ENCODE measurements around the gene KRT4. TPM values are rescaled to one million over a fixed set of nuclear protein-coding genes. Genes with fewer than 3 reads are reported as not detected.

The KRT4 gene
- total and polyA plus RNA-seq, 5 donors from 2014 or later: not detected

DNA sequence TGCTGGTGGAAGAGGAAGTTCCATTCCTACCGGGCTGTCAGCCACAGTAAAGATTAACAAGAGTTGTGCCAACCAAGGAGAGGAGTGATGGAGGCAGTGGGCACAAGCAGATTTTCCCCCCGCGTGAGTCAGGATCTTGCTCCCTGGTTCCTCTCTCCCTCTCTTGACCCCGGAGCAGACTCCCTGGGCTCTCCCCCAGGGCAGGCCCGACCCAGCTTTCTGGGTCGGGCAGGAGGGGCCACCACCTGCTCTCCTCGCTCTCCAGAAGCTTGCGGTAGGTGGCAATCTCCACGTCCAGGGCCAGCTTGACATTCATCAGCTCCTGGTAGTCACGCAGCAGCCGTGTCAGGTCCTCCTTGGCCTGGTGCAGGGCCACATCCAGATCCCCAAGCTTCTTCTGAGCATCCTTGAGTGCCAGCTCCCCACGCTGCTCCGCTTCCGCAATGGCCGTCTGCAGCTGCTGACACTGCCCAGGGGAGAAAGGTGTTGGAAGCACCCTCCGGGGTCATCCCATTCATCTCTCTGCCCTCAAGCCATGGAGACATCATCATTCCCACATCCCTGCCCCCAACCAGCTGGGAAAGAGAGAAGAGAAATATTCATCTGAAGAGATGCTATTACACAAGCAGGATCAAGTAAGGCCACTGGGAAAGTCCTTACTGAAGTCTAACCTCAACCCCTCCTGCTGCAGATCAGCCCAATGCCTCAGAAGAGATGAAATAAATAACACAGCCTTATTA is 9.0 kb upstream of the KRT4 start:
- no peaks in the 10 kb centered on the region for H3K36me3 Mint-ChIP-seq
- peaks cover 0 to 2% (median 1%) of the 10 kb centered on the region in 4 donors for H3K4me1 Mint-ChIP-seq
- no peaks in the 10 kb centered on the region for H3K4me1 ChIP-seq (ENCODE audit: control insufficient read depth, insufficient read depth, low read length, poor library complexity, severe bottlenecking)

DNA sequence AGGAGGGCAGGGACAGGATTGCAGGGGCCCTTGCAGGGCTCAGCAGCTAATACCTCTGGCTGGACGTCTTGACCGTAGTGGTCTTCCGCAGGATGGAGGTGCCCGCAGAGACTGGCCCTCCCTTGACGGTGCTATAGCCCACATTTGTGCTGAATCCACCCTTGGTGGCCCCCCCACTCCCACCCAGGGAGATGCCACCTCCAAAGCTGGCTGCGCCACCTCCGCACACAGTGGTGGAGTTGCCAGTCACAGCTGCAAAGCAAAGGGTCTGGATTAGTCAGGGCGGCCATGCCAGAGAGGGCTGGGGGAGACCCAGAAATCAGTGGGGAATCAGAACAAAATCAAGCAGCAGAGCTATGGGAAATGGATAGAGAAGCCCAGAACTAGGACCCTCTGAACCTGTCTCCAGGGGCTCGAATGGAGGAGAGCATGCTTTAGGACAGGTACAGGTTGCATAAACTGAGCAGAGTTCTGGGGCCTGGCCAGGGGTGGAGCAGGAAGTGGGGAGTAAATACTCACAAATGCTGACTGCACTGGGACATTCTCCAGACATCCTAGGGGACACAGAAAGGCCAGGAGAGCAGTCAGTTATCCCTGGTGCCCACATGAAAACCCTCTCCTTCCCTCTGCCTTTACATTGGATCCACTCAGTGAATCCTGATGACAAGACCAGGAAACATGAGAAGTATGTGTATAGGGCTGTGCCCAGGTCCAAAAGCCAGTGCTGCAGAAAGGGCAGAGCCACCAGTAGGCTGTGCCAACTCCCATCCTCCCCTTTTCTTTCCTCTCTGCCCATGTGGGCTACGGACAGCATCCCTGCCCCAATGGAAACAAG is 8.1 kb upstream of the KRT4 start:
- no peaks in the 10 kb centered on the region for H3K36me3 ChIP-seq (ENCODE audit: control insufficient read depth, insufficient read depth, low read length)
- no peak overlapping the region for H3K4me3 ChIP-seq (ENCODE audit: low read depth, low read length)
- no peak overlapping the region for H3K27ac Mint-ChIP-seq
- H3K9me3 Mint-ChIP-seq: peaks cover 0 to 2% (median 0%) of the 10 kb centered on the region in 7 donors
- H3K4me1 ChIP-seq (ENCODE audit: control insufficient read depth, insufficient read depth, low read length, poor library complexity, severe bottlenecking): no peaks in the 10 kb centered on the region
- H3K36me3 Mint-ChIP-seq: no peaks in the 10 kb centered on the region
- no peaks in the 10 kb centered on the region for H3K9me3 ChIP-seq (ENCODE audit: control insufficient read depth in 2 of 2, low read length in 2 of 2)
- peaks cover 7% of the 10 kb centered on the region for H3K27me3 Mint-ChIP-seq
- no peak overlapping the region for H3K27ac ChIP-seq (ENCODE audit: insufficient read depth, low read length, poor library complexity, severe bottlenecking)
- no peaks in the 10 kb centered on the region for H3K27me3 ChIP-seq (ENCODE audit: control insufficient read depth, insufficient read depth, low read length)
- no peak overlapping the region for H3K4me3 Mint-ChIP-seq
- ATAC-seq (ENCODE audit: low read depth in 2 of 2) (no peak), DNase-seq (no peak)
- peaks cover 0 to 7% (median 1%) of the 10 kb centered on the region in 4 donors for H3K4me1 Mint-ChIP-seq

More for the DNA sequence above, 9.0 kb upstream of the KRT4 start:
- DNase-seq (no peak), ATAC-seq (ENCODE audit: low read depth in 2 of 2) (no peak)
- Histone ChIP-seq H3K4me3 (ENCODE audit: low read depth, low read length) (no peak overlapping the region), H3K36me3 (ENCODE audit: control insufficient read depth, insufficient read depth, low read length) (no peaks in the 10 kb centered on the region), H3K27me3 (ENCODE audit: control insufficient read depth, insufficient read depth, low read length) (no peaks in the 10 kb centered on the region), H3K27ac (ENCODE audit: insufficient read depth, low read length, poor library complexity, severe bottlenecking) (no peak overlapping the region), H3K9me3 (ENCODE audit: control insufficient read depth in 2 of 2, low read length in 2 of 2) (no peaks in the 10 kb centered on the region)
- H3K27ac Mint-ChIP-seq: no peak overlapping the region
- H3K9me3 Mint-ChIP-seq: peaks cover 0 to 2% (median 0%) of the 10 kb centered on the region in 7 donors
- H3K27me3 Mint-ChIP-seq: peaks cover 7% of the 10 kb centered on the region
- H3K4me3 Mint-ChIP-seq: no peak overlapping the region

- no peaks in the 10 kb centered on the region for H3K36me3 ChIP-seq (ENCODE audit: control insufficient read depth, insufficient read depth, low read length)
- H3K27ac Mint-ChIP-seq: peak overlapping the region in 1 of 3 donors; percentile 38
- no peak overlapping the region for H3K4me3 Mint-ChIP-seq
- H3K4me1 ChIP-seq (ENCODE audit: control insufficient read depth, insufficient read depth, low read length, poor library complexity, severe bottlenecking): no peaks in the 10 kb centered on the region
- peaks cover 0 to 7% (median 1%) of the 10 kb centered on the region in 4 donors for H3K4me1 Mint-ChIP-seq
- no peak overlapping the region for H3K27ac ChIP-seq (ENCODE audit: insufficient read depth, low read length, poor library complexity, severe bottlenecking)
- no peaks in the 10 kb centered on the region for H3K36me3 Mint-ChIP-seq
- peaks cover 7% of the 10 kb centered on the region for H3K27me3 Mint-ChIP-seq
- peaks cover 0 to 2% (median 0%) of the 10 kb centered on the region in 7 donors for H3K9me3 Mint-ChIP-seq
- no peaks in the 10 kb centered on the region for H3K27me3 ChIP-seq (ENCODE audit: control insufficient read depth, insufficient read depth, low read length)
- ATAC-seq (ENCODE audit: low read depth in 2 of 2): no peak
- H3K4me3 ChIP-seq (ENCODE audit: low read depth, low read length): no peak overlapping the region
- DNase-seq: no peak
- no peaks in the 10 kb centered on the region for H3K9me3 ChIP-seq (ENCODE audit: control insufficient read depth in 2 of 2, low read length in 2 of 2)
Observed at GRCh38 chr12:52821071-52821730, 7.3 kb upstream of the KRT4 start.

DNA sequence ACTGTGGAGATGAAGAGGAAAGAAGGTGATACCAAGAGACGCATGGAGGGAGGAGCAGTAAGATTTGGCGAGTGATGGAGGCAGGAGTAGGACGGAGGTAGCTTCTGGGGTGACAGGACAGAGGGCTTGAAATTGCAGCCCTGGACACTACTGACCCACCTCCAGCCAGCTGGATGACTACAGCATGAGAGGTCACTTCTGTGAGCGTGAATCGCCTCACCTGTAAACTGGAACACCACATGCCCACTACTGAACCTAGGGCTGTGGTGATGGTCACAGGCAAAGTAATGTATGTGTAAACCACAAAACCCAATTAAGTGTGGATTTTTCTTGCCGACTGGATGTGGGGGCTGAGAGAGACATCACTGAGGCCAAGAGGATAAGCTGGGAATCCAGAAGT is 6.6 kb upstream of the KRT4 start:
- Histone ChIP-seq H3K27ac (ENCODE audit: insufficient read depth, low read length, poor library complexity, severe bottlenecking) (no peak overlapping the region), H3K36me3 (ENCODE audit: control insufficient read depth, insufficient read depth, low read length) (no peaks in the 10 kb centered on the region), H3K4me3 (ENCODE audit: low read depth, low read length) (no peak overlapping the region), H3K9me3 (ENCODE audit: control insufficient read depth in 2 of 2, low read length in 2 of 2) (no peaks in the 10 kb centered on the region), H3K4me1 (ENCODE audit: control insufficient read depth, insufficient read depth, low read length, poor library complexity, severe bottlenecking) (no peaks in the 10 kb centered on the region), H3K27me3 (ENCODE audit: control insufficient read depth, insufficient read depth, low read length) (no peaks in the 10 kb centered on the region)
- Mint-ChIP-seq H3K36me3 (no peaks in the 10 kb centered on the region), H3K4me1 (peaks cover 0 to 7% (median 1%) of the 10 kb centered on the region in 4 donors), H3K9me3 (peaks cover 0 to 2% (median 0%) of the 10 kb centered on the region in 7 donors), H3K4me3 (no peak overlapping the region), H3K27me3 (peaks cover 9% of the 10 kb centered on the region), H3K27ac (peak overlapping the region in 1 of 3 donors; percentile 51)
- no peak for DNase-seq
- ATAC-seq (ENCODE audit: low read depth in 2 of 2): no peak

GRCh38 chr12:52819731-52820510 is 6.0 kb upstream of the KRT4 start:
- ATAC-seq (ENCODE audit: low read depth in 2 of 2): no peak
- Mint-ChIP-seq H3K4me3 (no peak overlapping the region), H3K27me3 (peaks cover 10% of the 10 kb centered on the region), H3K27ac (peak overlapping the region in 1 of 3 donors; percentile 51), H3K4me1 (peaks cover 0 to 7% (median 1%) of the 10 kb centered on the region in 4 donors), H3K9me3 (no peaks in the 10 kb centered on the region), H3K36me3 (no peaks in the 10 kb centered on the region)
- no peaks in the 10 kb centered on the region for H3K36me3 ChIP-seq (ENCODE audit: control insufficient read depth, insufficient read depth, low read length)
- DNase-seq: no peak
- no peaks in the 10 kb centered on the region for H3K4me1 ChIP-seq (ENCODE audit: control insufficient read depth, insufficient read depth, low read length, poor library complexity, severe bottlenecking)
- no peaks in the 10 kb centered on the region for H3K9me3 ChIP-seq (ENCODE audit: control insufficient read depth in 2 of 2, low read length in 2 of 2)
- H3K4me3 ChIP-seq (ENCODE audit: low read depth, low read length): no peak overlapping the region
- H3K27me3 ChIP-seq (ENCODE audit: control insufficient read depth, insufficient read depth, low read length): no peaks in the 10 kb centered on the region
- no peak overlapping the region for H3K27ac ChIP-seq (ENCODE audit: insufficient read depth, low read length, poor library complexity, severe bottlenecking)

- Mint-ChIP-seq H3K36me3 (no peaks in the 10 kb centered on the region), H3K27me3 (peaks cover 10% of the 10 kb centered on the region), H3K9me3 (no peaks in the 10 kb centered on the region), H3K27ac (no peak overlapping the region), H3K4me3 (no peak overlapping the region), H3K4me1 (peaks cover 0 to 7% (median 1%) of the 10 kb centered on the region in 4 donors)
- Histone ChIP-seq H3K9me3 (ENCODE audit: control insufficient read depth in 2 of 2, low read length in 2 of 2) (no peaks in the 10 kb centered on the region), H3K27me3 (ENCODE audit: control insufficient read depth, insufficient read depth, low read length) (no peaks in the 10 kb centered on the region), H3K4me1 (ENCODE audit: control insufficient read depth, insufficient read depth, low read length, poor library complexity, severe bottlenecking) (no peaks in the 10 kb centered on the region), H3K27ac (ENCODE audit: insufficient read depth, low read length, poor library complexity, severe bottlenecking) (no peak overlapping the region), H3K36me3 (ENCODE audit: control insufficient read depth, insufficient read depth, low read length) (no peaks in the 10 kb centered on the region), H3K4me3 (ENCODE audit: low read depth, low read length) (no peak overlapping the region)
- no peak for DNase-seq
- no peak for ATAC-seq (ENCODE audit: low read depth in 2 of 2)
Observed at GRCh38 chr12:52818887-52819420, 5.0 kb upstream of the KRT4 start.

DNA sequence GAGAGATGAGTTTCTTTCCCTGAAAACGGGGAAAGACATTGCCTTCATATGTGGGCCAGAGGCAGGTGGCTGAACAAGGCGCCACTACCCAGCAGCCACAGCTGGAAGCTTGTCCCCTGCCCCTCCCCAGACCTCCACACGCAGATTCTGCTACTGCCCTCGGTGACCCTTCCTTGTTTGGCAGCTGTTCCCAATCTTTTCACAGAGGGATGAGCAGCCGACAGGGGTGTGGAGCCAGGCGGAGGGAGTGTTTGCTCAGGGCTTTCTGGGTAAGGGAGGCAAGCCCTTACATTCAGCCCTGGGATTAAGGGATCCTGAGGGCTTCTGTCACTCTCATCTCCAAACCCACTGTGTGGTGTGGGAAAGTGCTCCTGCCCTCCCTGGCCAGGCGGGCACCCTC is 4.5 kb upstream of the KRT4 start:
- ATAC-seq (ENCODE audit: low read depth in 2 of 2): no peak
- H3K27me3 ChIP-seq (ENCODE audit: control insufficient read depth, insufficient read depth, low read length): no peaks in the 10 kb centered on the region
- no peaks in the 10 kb centered on the region for H3K9me3 ChIP-seq (ENCODE audit: control insufficient read depth in 2 of 2, low read length in 2 of 2)
- H3K27ac ChIP-seq (ENCODE audit: insufficient read depth, low read length, poor library complexity, severe bottlenecking): no peak overlapping the region
- DNase-seq: no peak
- no peaks in the 10 kb centered on the region for H3K36me3 ChIP-seq (ENCODE audit: control insufficient read depth, insufficient read depth, low read length)
- no peaks in the 10 kb centered on the region for H3K4me1 ChIP-seq (ENCODE audit: control insufficient read depth, insufficient read depth, low read length, poor library complexity, severe bottlenecking)
- Mint-ChIP-seq H3K9me3 (no peaks in the 10 kb centered on the region), H3K27me3 (peaks cover 10% of the 10 kb centered on the region), H3K4me3 (no peak overlapping the region), H3K27ac (no peak overlapping the region), H3K4me1 (peaks cover 0 to 7% (median 1%) of the 10 kb centered on the region in 4 donors), H3K36me3 (no peaks in the 10 kb centered on the region)
- no peak overlapping the region for H3K4me3 ChIP-seq (ENCODE audit: low read depth, low read length)

Measured in CD4-positive, CD25-positive, alpha-beta regulatory T cell (primary cell).